ENCODE data around the gene CFI. TPM values are rescaled to one million over a fixed set of nuclear protein-coding genes. Genes with fewer than 3 reads are reported as not detected.

Gene CFI
- 2.5 and 12.4 TPM in 2 replicates for total RNA-seq

DNA sequence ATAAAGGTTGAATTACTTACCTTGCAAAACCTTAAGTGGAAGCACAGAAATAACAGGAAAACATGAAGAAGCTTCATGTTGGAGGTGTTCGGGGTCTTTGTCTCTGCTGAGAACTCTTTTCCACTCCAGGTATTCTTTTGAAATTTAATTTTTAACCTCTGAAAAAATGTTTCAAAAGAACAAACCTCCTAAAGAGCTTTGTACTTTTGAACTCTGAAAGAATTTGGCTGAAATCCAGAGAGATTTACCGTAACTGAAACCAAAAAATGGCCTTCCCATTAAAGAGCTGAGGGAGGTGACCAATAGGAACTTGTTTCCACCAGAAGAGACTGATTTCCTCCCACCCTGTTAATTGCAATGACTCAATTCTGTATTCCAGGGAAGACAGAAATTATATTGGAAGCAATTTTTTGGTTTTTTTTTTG, at the start of gene CFI:
CFI (minus strand) TSS at position 105 of the 425 bp plus-strand sequence; CDS start at position 77, 28 bp downstream.

DNA sequence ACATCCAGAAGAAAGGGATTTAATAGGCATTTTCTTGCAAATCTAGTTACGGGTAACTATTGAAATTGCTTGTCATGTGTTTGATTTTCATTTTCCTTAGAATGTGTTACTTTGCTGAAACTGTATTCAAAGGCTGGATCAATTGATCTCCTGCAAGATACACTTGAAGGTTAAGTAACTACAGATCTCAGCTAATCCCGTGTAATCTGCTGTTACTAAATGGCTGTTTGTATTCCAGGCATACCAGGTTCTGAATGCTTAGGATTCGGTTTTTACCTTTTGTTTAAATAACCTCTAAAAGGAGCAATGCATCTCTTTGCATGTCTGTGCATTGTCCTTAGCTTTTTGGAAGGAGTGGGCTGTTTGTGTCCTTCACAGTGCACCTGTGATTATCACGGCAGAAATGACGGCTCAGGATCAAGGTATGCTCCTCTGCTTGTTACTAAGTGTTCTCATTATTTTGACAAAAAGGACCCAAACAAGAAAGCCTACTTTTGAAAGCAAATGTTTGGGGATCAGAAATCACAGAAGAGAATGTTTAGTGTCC, 46.2 kb upstream of the CFI start, which contains the start of gene LRIT3:
LRIT3 (plus strand) TSS at position 212 of the 547 bp plus-strand sequence; CDS start at position 307, 95 bp downstream.

DNA sequence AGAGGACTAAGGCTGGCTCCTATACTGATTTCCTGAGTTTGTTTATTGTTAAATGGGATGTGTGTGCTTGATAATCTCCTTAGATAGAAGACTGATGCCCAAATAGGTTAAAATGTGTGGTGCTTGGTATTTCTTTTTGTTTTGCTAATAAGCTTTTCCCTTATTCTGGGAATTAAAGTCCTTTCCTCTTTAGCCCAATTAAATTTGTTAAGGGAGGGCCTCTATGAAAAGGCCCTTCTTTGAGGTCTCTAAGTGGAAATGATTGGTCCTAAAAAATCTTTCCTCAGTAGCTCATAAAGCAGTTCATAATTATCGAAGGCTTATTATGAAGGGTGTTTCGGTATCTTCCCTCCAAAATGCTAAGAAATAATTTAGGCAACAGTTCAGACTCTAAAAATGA, 25.9 kb upstream of the CFI start, which contains the start of gene RRH:
RRH (plus strand) TSS at position 301 of the 400 bp plus-strand sequence; CDS start at position 357, 56 bp downstream.

DNA sequence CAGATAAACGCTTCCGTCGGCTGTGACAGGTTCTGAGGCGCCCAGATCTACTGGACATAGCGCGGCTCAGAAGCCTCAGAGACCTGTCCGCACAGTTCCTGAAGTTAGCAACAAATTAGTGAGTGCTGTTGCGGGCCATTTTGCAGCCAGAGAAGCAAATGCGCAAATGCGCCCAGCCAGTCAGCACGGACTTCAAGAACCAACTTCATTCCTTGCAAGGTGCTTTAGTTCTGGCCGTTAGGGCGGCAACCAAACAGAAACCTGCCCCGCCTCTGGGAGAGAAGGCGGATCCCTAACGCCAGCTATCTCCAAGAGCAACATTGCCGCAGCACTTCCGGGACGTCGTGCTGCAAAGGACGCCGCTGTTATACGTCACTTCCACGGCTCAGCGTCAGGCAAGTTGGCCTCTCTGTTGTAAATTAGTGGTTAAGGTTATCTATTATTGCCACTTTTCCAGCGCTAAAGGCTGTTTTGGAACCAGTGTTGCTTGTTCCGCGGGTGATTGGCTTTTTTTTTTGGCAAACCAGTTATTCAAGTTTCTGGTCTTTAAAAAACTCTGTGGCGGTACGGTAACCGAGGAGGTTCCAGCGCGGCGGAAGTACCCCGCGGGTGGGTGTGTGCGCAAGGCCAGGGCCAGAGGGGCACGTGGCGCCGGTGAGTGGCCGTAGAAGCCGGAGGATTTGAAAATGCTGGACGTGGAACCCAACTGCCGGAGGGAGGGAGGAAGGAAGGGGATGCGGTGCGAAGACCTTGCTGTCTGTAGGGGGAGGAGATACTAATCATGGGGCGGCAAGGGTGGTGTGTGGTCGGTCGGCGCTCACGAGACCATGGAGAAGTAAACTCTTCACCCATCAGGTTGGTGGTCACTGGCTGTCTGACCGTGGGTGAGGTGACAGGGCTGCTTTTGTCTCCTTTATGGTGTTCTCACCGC, 13.6 kb upstream of the CFI start, which contains the start of gene GAR1:
GAR1 (plus strand) TSS at position 612 of the 931 bp plus-strand sequence. CDS start 403 bp downstream, outside the sequence.

DNA sequence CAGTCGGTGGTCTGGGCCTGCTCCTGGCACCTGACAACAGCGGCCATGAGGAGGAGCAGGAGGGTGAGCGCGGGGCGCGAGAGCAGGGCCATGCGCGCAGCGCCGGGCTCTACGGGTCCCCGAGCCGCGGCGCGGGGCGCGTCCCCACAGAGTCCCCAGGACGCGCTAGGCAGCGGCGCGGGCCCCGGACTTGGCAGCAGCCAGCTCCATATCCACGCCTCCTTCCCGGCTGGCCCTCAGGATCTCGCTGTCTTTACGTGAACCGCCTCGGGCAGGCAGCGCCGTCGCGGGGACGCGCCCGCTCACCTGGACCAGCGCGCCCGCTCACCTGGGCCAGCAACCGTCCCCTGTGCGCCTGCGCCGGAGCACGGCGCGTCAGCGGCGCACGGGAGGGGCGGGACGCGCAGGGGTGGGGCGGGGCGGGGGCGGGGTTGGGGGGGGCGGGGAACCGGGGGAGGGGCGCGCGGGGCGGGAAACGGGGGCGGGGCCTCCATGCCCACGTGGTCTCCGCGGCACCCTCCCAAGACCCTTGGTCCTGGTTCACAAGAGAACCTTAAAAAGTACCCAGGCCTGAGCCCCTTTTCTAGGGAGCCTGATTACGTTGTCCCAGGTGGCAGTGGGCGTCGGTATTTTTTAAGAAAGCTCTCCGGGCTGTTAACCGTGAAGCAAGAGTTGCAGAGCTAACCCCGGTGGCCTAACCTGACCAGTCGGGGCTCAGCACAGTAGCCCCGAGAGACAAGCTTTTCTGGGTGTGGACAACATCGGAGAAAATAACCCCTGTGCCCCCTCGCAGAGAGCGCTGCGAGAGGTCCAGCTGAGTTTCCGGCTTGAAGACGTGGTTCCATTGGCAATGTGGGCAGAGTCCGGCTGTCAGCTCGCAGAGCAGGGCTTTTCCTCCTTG, 71.8 kb downstream of the CFI start, which contains the start of gene PLA2G12A:
PLA2G12A (minus strand) TSS at position 353 of the 901 bp plus-strand sequence; CDS start at position 92, 261 bp downstream.

DNA sequence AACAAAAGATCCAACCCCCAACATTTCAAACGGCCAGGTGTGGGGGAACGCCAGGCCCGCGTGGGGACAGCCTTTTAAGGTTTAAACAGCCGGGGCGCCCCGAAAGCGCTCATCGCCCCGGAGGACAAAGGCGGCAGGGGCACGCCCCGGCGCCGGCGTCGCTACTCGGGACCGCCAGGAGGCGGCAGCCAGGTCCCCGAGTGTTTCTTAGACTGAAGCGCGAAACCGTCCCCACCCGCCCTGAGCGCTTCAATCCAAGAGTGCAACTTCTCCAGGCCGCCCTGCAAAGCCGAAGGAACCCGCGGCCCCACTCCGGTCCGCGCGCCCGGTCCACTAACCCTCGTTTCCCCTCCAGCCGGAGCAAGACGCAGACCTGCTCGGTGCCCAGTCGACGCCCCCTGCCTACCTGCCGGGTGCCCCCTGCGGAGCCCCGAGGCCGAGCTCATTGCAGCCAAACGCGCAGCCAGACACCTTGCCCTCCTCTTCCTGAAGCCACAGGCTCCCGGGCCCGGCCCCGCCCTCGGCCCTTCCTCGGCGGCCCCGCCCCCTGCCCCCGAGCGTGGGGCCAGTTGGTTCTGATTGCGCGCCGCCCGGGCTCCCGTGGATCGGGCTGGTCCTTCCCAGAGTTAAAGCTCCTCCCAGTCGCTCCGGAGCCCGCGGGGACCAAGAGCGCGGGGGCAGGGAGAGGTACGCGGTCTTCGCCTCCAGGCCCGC, 98.7 kb downstream of the CFI start, which contains the start of gene CASP6:
CASP6 (minus strand) TSS at position 496 of the 714 bp plus-strand sequence; CDS start at position 446, 50 bp downstream.

Other genes starting within 250 kb of the CFI start
- 21.7 and 30.3 TPM in 2 replicates for gene MCUB, start 241.8 kb downstream of the CFI start, total RNA-seq
- 27.6 and 37.6 TPM in 2 replicates for gene CASP6, start 98.6 kb downstream of the CFI start, total RNA-seq
- 11.9 and 30.4 TPM in 2 replicates for gene PLA2G12A, start 71.9 kb downstream of the CFI start, total RNA-seq
- gene GAR1, start 13.8 kb upstream of the CFI start, total RNA-seq, result 1.4 and 5.8 TPM in 2 replicates
- gene RRH, start 26.0 kb upstream of the CFI start, total RNA-seq, result not detected in 2 replicates
- under 0.01 TPM in 1 of 2 replicates, not detected in the other for gene LRIT3, start 46.1 kb upstream of the CFI start, total RNA-seq
- 0.19 and 0.56 TPM in 2 replicates for gene EGF, start 110.9 kb upstream of the CFI start, total RNA-seq